H1 (cell line): ENCODE results near the gene CCDC88C. TPM values are rescaled to one million over a fixed set of nuclear protein-coding genes. Genes with fewer than 3 reads are reported as not detected.
A peak's percentile ranks its signal among the peaks of the same experiment; 100 is the strongest.

Experiments used
- CTCF ChIA-PET: fragments of 300-600 bp; sonication (Branson Sonifier 250); formaldehyde crosslinking; loops from one replicate; lab custom pipeline; 2021; ENCODE audit not compliant: partially characterized antibody; lab: Charles Lee
- POLR2A ChIA-PET: fragments of 300-600 bp; sonication (Branson Sonifier 250); formaldehyde crosslinking; loops from one replicate; lab custom pipeline; 2021; ENCODE audit warnings: inconsistent platforms; ENCODE audit not compliant: partially characterized antibody; lab: Charles Lee
- DNase-seq, 2 experiments: peaks; one replicate each; pipeline versions ENCODE4 v3.0.0 to v3.0.0-alpha.2; 2010 to 2022; ENCODE audit warnings: low spot score in 2 of 2, low read depth in 1 of 2, mixed read lengths in 1 of 2
- FAIRE-seq: peaks from 2 replicates; lab custom pipeline; 2011; peaks lifted over from hg19 to GRCh38; lab: Jason Lieb, UNC
- H2AFZ ChIP-seq: 2 replicates; pipeline ENCODE4 v1.8.1; 2012; ENCODE audit warnings: low read length, inconsistent platforms
- H2AK5ac ChIP-seq: 2 replicates; pipeline ENCODE4 v1.6.1; 2013; ENCODE audit warnings: low read depth, low read length
- H2BK120ac ChIP-seq: replicated peaks from 2 replicates; pipeline ENCODE3; 2013; ENCODE audit warnings: low read depth, low read length, inconsistent platforms
- H2BK12ac ChIP-seq: 2 replicates; pipeline ENCODE4 v1.6.1; 2013; ENCODE audit warnings: low read depth, low read length
- H2BK15ac ChIP-seq: 2 replicates; pipeline ENCODE4 v1.6.1; 2013; ENCODE audit warnings: low read length
- H2BK20ac ChIP-seq: 2 replicates; pipeline ENCODE4 v1.6.1; 2013; ENCODE audit warnings: low read length
- H2BK5ac ChIP-seq: 2 replicates; pipeline ENCODE4 v1.6.1; 2013; ENCODE audit warnings: low read depth, low read length
- H3K14ac ChIP-seq: 2 replicates; pipeline ENCODE4 v1.6.1; 2013; ENCODE audit warnings: inconsistent platforms; ENCODE audit not compliant: insufficient read length
- H3K18ac ChIP-seq: 2 replicates; pipeline ENCODE4 v1.6.1; 2013; ENCODE audit warnings: low read length; ENCODE audit errors: extremely low read depth
- H3K23ac ChIP-seq: 2 replicates; pipeline ENCODE4 v1.6.1; 2013; ENCODE audit warnings: inconsistent platforms; ENCODE audit not compliant: insufficient read length
- H3K23me2 ChIP-seq: 2 replicates; pipeline ENCODE4 v1.6.1; 2013; ENCODE audit warnings: low read depth, low read length
- H3K27ac ChIP-seq: 2 replicates; pipeline ENCODE4 v1.6.1; 2011; ENCODE audit warnings: low read depth, low read length, inconsistent platforms
- H3K27me3 ChIP-seq, 4 experiments: replicated peaks in 1 of 4; 1 replicate in 1 of 4; 2 replicates in 3 of 4; pipeline versions ENCODE4 v1.6.1 to v1.8.1; 2011 to 2013; ENCODE audit warnings: low read length in 3 of 4, mild to moderate bottlenecking in 3 of 4, inconsistent platforms in 2 of 4, mixed read lengths in 2 of 4, moderate library complexity in 1 of 4; ENCODE audit not compliant: control insufficient read depth in 3 of 4, insufficient read depth in 3 of 4; ENCODE audit errors: extremely low read depth in 1 of 4
- H3K36me3 ChIP-seq, 4 experiments: 2 replicates each; pipeline versions ENCODE4 v1.6.1 to v1.8.1; 2011 to 2013; ENCODE audit warnings: mild to moderate bottlenecking in 4 of 4, low read length in 3 of 4, moderate library complexity in 2 of 4, control low read depth in 1 of 4, inconsistent platforms in 1 of 4; ENCODE audit not compliant: insufficient read depth in 4 of 4, control insufficient read depth in 2 of 4
- H3K4ac ChIP-seq: replicated peaks from 2 replicates; pipeline ENCODE3; 2013; ENCODE audit warnings: low read length, low read depth, mixed read lengths, inconsistent platforms; ENCODE audit not compliant: insufficient read length
- H3K4me1 ChIP-seq, 4 experiments: replicated peaks in 1 of 4; 1 replicate in 1 of 4; 2 replicates in 3 of 4; pipeline versions ENCODE4 v1.6.1 to v1.8.1; 2011 to 2013; ENCODE audit warnings: low read length in 3 of 4, inconsistent platforms in 2 of 4, mixed read lengths in 1 of 4; ENCODE audit not compliant: insufficient read depth in 4 of 4, control insufficient read depth in 3 of 4
- H3K4me2 ChIP-seq, 2 experiments: 2 replicates each; pipeline versions ENCODE4 v1.6.1 to v1.8.1; 2011 to 2013; ENCODE audit warnings: low read depth in 2 of 2, low read length in 2 of 2, control low read depth in 1 of 2, inconsistent platforms in 1 of 2, mild to moderate bottlenecking in 1 of 2; ENCODE audit not compliant: insufficient read depth in 1 of 2
- H3K4me3 ChIP-seq, 4 experiments: fragments of 200-600, 300-600 bp in 1 of 4; sonication (generic), shearing (Covaris generic), sonication (Bioruptor Twin) in 1 of 4; 2 replicates each; pipeline versions ENCODE4 v1.5.1 to v1.8.1; 2011 to 2016; ENCODE audit warnings: low read length in 4 of 4, low read depth in 3 of 4, control low read depth in 2 of 4, inconsistent platforms in 2 of 4, mild to moderate bottlenecking in 2 of 4, mixed read lengths in 1 of 4, moderate library complexity in 1 of 4; ENCODE audit not compliant: insufficient read depth in 2 of 4; ENCODE audit errors: extremely low read depth in 1 of 4
- H3K56ac ChIP-seq: replicated peaks from 2 replicates; pipeline ENCODE3; 2013; ENCODE audit warnings: low read depth, mild to moderate bottlenecking, mixed read lengths, low read length, inconsistent platforms; ENCODE audit not compliant: insufficient read length
- H3K79me1 ChIP-seq: 2 replicates; pipeline ENCODE4 v1.6.1; 2013; ENCODE audit warnings: low read depth, low read length, control low read depth
- H3K79me2 ChIP-seq, 2 experiments: 2 replicates each; pipeline versions ENCODE4 v1.6.1 to v1.8.1; 2012 to 2013; ENCODE audit warnings: low read length in 2 of 2, mild to moderate bottlenecking in 2 of 2, inconsistent platforms in 1 of 2; ENCODE audit not compliant: insufficient read depth in 2 of 2, control insufficient read depth in 1 of 2
- H3K9ac ChIP-seq, 4 experiments: replicated peaks in 1 of 4; 1 replicate in 1 of 4; 2 replicates in 3 of 4; pipeline versions ENCODE4 v1.6.1 to v1.8.1; 2011 to 2013; ENCODE audit warnings: low read depth in 3 of 4, low read length in 3 of 4, control low read depth in 2 of 4, mild to moderate bottlenecking in 2 of 4, moderate library complexity in 2 of 4, inconsistent platforms in 1 of 4; ENCODE audit errors: extremely low read depth in 1 of 4
- H3K9me3 ChIP-seq, 2 experiments: 2 replicates each; pipeline versions ENCODE4 v1.6.1 to v1.8.1; 2012 to 2013; ENCODE audit warnings: mild to moderate bottlenecking in 2 of 2, moderate library complexity in 2 of 2, control low read depth in 1 of 2, inconsistent platforms in 1 of 2, low read depth in 1 of 2, low read length in 1 of 2, mixed read lengths in 1 of 2; ENCODE audit not compliant: insufficient read depth in 2 of 2
- H4K20me1 ChIP-seq, 2 experiments: replicated peaks in 1 of 2; 2 replicates each; pipeline versions ENCODE3 to v1.8.1; 2011 to 2013; ENCODE audit warnings: inconsistent platforms in 2 of 2, low read length in 2 of 2, mild to moderate bottlenecking in 1 of 2; ENCODE audit not compliant: insufficient read depth in 2 of 2, control insufficient read depth in 1 of 2
- H4K5ac ChIP-seq: 2 replicates; pipeline ENCODE4 v1.6.1; 2013; ENCODE audit warnings: low read length, low read depth, mixed read lengths, inconsistent platforms; ENCODE audit not compliant: insufficient read length
- H4K8ac ChIP-seq: 2 replicates; pipeline ENCODE4 v1.8.0; 2013; ENCODE audit warnings: mild to moderate bottlenecking, moderate library complexity, low read length, inconsistent platforms; ENCODE audit not compliant: insufficient read depth; ENCODE audit errors: extremely low read depth
- H4K91ac ChIP-seq: replicated peaks from 2 replicates; pipeline ENCODE3; 2013; ENCODE audit warnings: low read length, mixed read lengths, inconsistent platforms; ENCODE audit not compliant: insufficient read length
- BCL11A ChIP-seq, 2 experiments: IDR thresholded peaks; one replicate each; pipeline ENCODE4 v1.6.1; 2011; ENCODE audit warnings: low read depth in 2 of 2, low read length in 2 of 2, mild to moderate bottlenecking in 2 of 2
- EP300 ChIP-seq, 2 experiments: IDR thresholded peaks; 1 replicate in 1 of 2; 2 replicates in 1 of 2; pipeline ENCODE4 v1.6.1; 2011 to 2012; ENCODE audit warnings: low read depth in 2 of 2, low read length in 2 of 2, mild to moderate bottlenecking in 2 of 2, borderline replicate concordance in 1 of 2, inconsistent platforms in 1 of 2, moderate library complexity in 1 of 2
- HDAC6 ChIP-seq: IDR thresholded peaks from one replicate; pipeline ENCODE4 v1.7.1; 2012; ENCODE audit warnings: low read depth, mild to moderate bottlenecking, inconsistent platforms, low read length, moderate library complexity
- JUN ChIP-seq: IDR thresholded peaks from 2 replicates; pipeline ENCODE4 v1.6.1; 2011; ENCODE audit warnings: low read depth, mild to moderate bottlenecking, improper control_type of control experiment, low read length
- NRF1 ChIP-seq: IDR thresholded peaks from 2 replicates; pipeline ENCODE4 v1.6.1; 2011; ENCODE audit warnings: mild to moderate bottlenecking, low read depth, low read length, improper control_type of control experiment
- PHF8 ChIP-seq: fragments of 200-600 bp; sonication (generic); conservative IDR thresholded peaks from 2 replicates; pipeline ENCODE4 v1.7.1; 2012; ENCODE audit warnings: low read depth, mild to moderate bottlenecking, inconsistent platforms, low read length, moderate library complexity
- TCF12 ChIP-seq: IDR thresholded peaks from 2 replicates; pipeline ENCODE4 v1.6.1; 2011; ENCODE audit warnings: low read depth, mild to moderate bottlenecking, low read length
- YY1 ChIP-seq: IDR thresholded peaks from 2 replicates; pipeline ENCODE4 v1.6.1; 2011; ENCODE audit warnings: low read depth, mild to moderate bottlenecking, low read length
- ZNF274 ChIP-seq: IDR thresholded peaks from 2 replicates; pipeline ENCODE4 v1.7.0; 2012; ENCODE audit warnings: low read length, borderline replicate concordance; ENCODE audit errors: extremely low read depth
- WGBS, 2 experiments: shearing (Covaris generic) in 1 of 2; methylation state at CpG; one replicate each; pipeline versions ENCODE4 v1.1.6 to v1.1.7; 2013 to 2015; ENCODE audit warnings: low lambda C conversion rate in 2 of 2, mixed read lengths in 2 of 2, inconsistent platforms in 1 of 2, low coverage in 1 of 2, missing lambda C conversion rate in 1 of 2; ENCODE audit not compliant: insufficient replicate concordance in 2 of 2, insufficient coverage in 1 of 2, insufficient read length in 1 of 2; ENCODE audit errors: extremely low coverage in 1 of 2, missing lambda C conversion rate in 1 of 2; 5-methylcytosine and 5-hydroxymethylcytosine counted together
- polyA plus RNA-seq, 7 experiments: library from polyadenylated mRNA; depleted of rRNA in 3 of 7; stranded (reverse) in 5 of 7; unstranded in 2 of 7; fragments of >200 nt in 5 of 7; fragments of 200-250 nt in 2 of 7; gene quantifications; 1 replicate in 5 of 7; 2 replicates in 1 of 7; 4 replicates in 1 of 7; pipeline versions ENCODE4 v1.2.1 to v1.2.3, GENCODE V29; 2011 to 2013; ENCODE audit warnings: missing spikeins in 2 of 7, mixed read lengths in 2 of 7
- total RNA-seq: library from RNA; stranded (reverse); fragmentation: NEBNext Ultra II Directional; extraction: Animal tissue kit (Norgen Biotek cat#: 25700); gene quantifications from 2 replicates; pipeline ENCODE4 v1.2.1, GENCODE V29; 2021
- TF ChIP-seq, protein P1 (sequence below): IDR thresholded peaks from 2 replicates; pipeline ENCODE4 v1.6.1; 2012; ENCODE audit warnings: low read length, inconsistent platforms
- TF ChIP-seq, protein P2 (sequence below): IDR thresholded peaks from 2 replicates; pipeline ENCODE4 v1.6.1; 2012; ENCODE audit warnings: inconsistent platforms

Gene CCDC88C
- total and polyA plus RNA-seq, 2 of the 8 experiments (the other 6 are each of a cell fraction or from before 2014, with no cell fraction given): 10.3 to 57.7 TPM

DNA sequence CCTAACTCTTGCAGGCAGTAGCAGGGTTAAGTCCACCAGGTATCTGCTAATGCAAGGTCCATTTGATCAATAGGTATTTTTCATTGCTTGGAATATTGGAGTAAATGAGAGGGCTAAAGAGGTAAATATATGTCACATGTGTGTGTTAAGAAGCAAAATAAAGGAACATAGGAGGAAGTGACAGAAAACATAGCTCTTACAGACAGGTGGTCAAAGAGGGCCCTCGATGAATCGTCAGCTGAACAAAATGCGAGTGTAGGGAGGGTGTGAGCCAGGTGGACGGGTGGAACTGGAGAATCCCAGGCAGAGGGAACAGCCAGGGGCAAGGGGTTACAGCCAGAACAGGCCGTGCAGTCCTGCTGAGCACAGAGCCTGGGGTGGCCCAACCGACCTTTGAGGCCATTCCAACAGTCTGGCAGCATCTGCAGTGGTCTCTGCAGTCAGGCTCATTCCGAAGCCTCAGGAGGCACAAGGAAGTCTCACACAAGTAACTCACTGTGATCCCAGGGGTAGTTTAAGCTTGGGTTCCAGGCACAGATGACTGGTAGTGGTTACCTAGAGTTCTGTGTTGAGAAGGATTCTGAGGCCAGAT, 43.2 kb downstream of the CCDC88C start:
- Histone ChIP-seq H3K27ac (0 out of 2 replicates have a peak overlapping the region, but pooled peaks have one; percentile 21), H3K9ac (no peak overlapping the region), H3K23me2 (no peaks in the 10 kb centered on the region), H3K56ac (no peak overlapping the region), H4K5ac (no peak overlapping the region), H4K20me1 (peaks cover 31 to 32% of the 10 kb centered on the region in 2 experiments), H2BK12ac (peak overlapping the region; percentile 80; the same call in 1 of the 2 replicates), H2AFZ (no peak overlapping the region), H2BK15ac (peak overlapping the region; percentile 77; the same call in 1 of the 2 replicates), H2BK20ac (peak overlapping the region; percentile 88), H3K36me3 (no peaks in the 10 kb centered on the region), H3K79me2 (peaks cover 0 to 92% of the 10 kb centered on the region in 2 experiments; a peak in 2 of 4 replicates), H3K4me3 (no peak overlapping the region), H2BK5ac (peak overlapping the region; percentile 77), H3K4ac (no peak overlapping the region), H3K9me3 (no peaks in the 10 kb centered on the region), H4K91ac (no peak overlapping the region), H3K14ac (no peak overlapping the region), H2BK120ac (no peak overlapping the region), H3K4me2 (no peak overlapping the region), H3K18ac (no peak overlapping the region), H4K8ac (no peak overlapping the region), H3K4me1 (peaks cover 6 to 61% (median 35%) of the 10 kb centered on the region in 4 experiments), H3K79me1 (peaks cover 37% of the 10 kb centered on the region), H3K27me3 (no peaks in the 10 kb centered on the region), H2AK5ac (no peak overlapping the region), H3K23ac (no peak overlapping the region)
- FAIRE-seq (no peak), DNase-seq (no peak)
- ChIA-PET CTCF (interaction anchor here (0.7 to 4.3 kb wide), 9 partner anchors 12 to 53 kb away, joined by 3 to 44 read pairs (median 4); partner anchors contain the start of gene CCDC88C), POLR2A (interaction anchor here (1.4 to 2.7 kb wide), 2 partner anchors 22 to 43 kb away, joined by 4 to 12 read pairs; partner anchors contain the start of gene CCDC88C)
- WGBS, 2 experiments: 86% methylated on average over 7 of the region's 7 CpGs; no CpG with 5 or more reads in 1 of the 2 experiments
- TF ChIP-seq YY1 (no peak), TCF12 (no peak), EP300 (IDR thresholded peaks at IDR 0.05; ENCODE audit: borderline replicate concordance in 1 of 2, low read depth in 2 of 2, low read length in 2 of 2) (no peak), BCL11A (IDR thresholded peaks at IDR 0.05; ENCODE audit: low read depth in 2 of 2, low read length in 2 of 2) (no peak), NRF1 (no peak), HDAC6 (no peak), ZNF274 (no peak), PHF8 (no peak), JUN (no peak)
- TF ChIP-seq, protein P1, sequence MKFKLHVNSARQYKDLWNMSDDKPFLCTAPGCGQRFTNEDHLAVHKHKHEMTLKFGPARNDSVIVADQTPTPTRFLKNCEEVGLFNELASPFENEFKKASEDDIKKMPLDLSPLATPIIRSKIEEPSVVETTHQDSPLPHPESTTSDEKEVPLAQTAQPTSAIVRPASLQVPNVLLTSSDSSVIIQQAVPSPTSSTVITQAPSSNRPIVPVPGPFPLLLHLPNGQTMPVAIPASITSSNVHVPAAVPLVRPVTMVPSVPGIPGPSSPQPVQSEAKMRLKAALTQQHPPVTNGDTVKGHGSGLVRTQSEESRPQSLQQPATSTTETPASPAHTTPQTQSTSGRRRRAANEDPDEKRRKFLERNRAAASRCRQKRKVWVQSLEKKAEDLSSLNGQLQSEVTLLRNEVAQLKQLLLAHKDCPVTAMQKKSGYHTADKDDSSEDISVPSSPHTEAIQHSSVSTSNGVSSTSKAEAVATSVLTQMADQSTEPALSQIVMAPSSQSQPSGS: no peak
- TF ChIP-seq, protein P2, sequence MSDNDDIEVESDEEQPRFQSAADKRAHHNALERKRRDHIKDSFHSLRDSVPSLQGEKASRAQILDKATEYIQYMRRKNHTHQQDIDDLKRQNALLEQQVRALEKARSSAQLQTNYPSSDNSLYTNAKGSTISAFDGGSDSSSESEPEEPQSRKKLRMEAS: no peak
